GM23338 (cell line): ENCODE data around the gene RXRB. TPM values are rescaled to one million over a fixed set of nuclear protein-coding genes. Genes with fewer than 3 reads are reported as not detected.

ENCODE experiments used
- ATAC-seq: fragments of 200-7000 bp; cut with Tn5 transposase; 3 replicates; pipeline ENCODE4 v1.9.1; 2020
- DNase-seq: peaks from one replicate; pipeline ENCODE4 v3.0.0-alpha.2; 2015; ENCODE audit warnings: low spot score
- H2AFZ ChIP-seq: fragments of 200-600 bp; sonication (generic); 2 replicates; pipeline ENCODE4 v1.8.0; 2016; ENCODE audit warnings: antibody characterized with exemption, mild to moderate bottlenecking, moderate library complexity
- H3F3A ChIP-seq: fragments of 200-600 bp; sonication (generic); replicated peaks from 2 replicates; pipeline ENCODE4 v1.8.0; 2017; ENCODE audit warnings: antibody characterized with exemption, mixed run types, low read depth
- H3K27ac ChIP-seq: fragments of 200-600 bp; sonication (generic); 2 replicates; pipeline ENCODE4 v1.6.1; 2016; ENCODE audit warnings: low read depth
- H3K27me3 ChIP-seq: fragments of 200-600 bp; sonication (generic); 2 replicates; pipeline ENCODE4 v1.8.0; 2016; ENCODE audit warnings: mild to moderate bottlenecking, mixed run types, moderate library complexity; ENCODE audit not compliant: insufficient read depth
- H3K36me3 ChIP-seq: fragments of 200-600 bp; sonication (generic); 2 replicates; pipeline ENCODE4 v1.8.0; 2016; ENCODE audit warnings: mild to moderate bottlenecking; ENCODE audit not compliant: insufficient read depth
- H3K4me1 ChIP-seq: fragments of 200-600 bp; sonication (generic); 2 replicates; pipeline ENCODE4 v1.8.0; 2016; ENCODE audit warnings: mild to moderate bottlenecking, moderate library complexity; ENCODE audit not compliant: insufficient read depth
- H3K4me2 ChIP-seq: fragments of 200-600 bp; sonication (generic); 2 replicates; pipeline ENCODE4 v1.7.1; 2017; ENCODE audit warnings: mixed run types
- H3K4me3 ChIP-seq: fragments of 200-600 bp; sonication (generic); 2 replicates; pipeline ENCODE4 v1.6.1; 2016; ENCODE audit warnings: mixed run types
- H3K79me2 ChIP-seq: fragments of 200-600 bp; sonication (generic); replicated peaks from 2 replicates; pipeline ENCODE4 v1.8.0; 2017; ENCODE audit warnings: mild to moderate bottlenecking; ENCODE audit not compliant: insufficient read depth
- H3K9me2 ChIP-seq: fragments of 200-600 bp; sonication (generic); 2 replicates; pipeline ENCODE4 v1.8.0; 2017; ENCODE audit not compliant: insufficient read depth
- H4K20me1 ChIP-seq: fragments of 200-600 bp; sonication (generic); replicated peaks from 2 replicates; pipeline ENCODE4 v1.8.0; 2017; ENCODE audit warnings: mild to moderate bottlenecking; ENCODE audit not compliant: insufficient read depth
- H3K27ac Mint-ChIP-seq: 2 replicates; pipeline ENCODE4 v1.8.0; 2020; ENCODE audit warnings: inconsistent platforms, mild to moderate bottlenecking, moderate library complexity, mixed read lengths
- H3K27me3 Mint-ChIP-seq: 3 replicates; pipeline ENCODE4 v1.8.0; 2022; ENCODE audit warnings: low read depth, mild to moderate bottlenecking, moderate library complexity, mixed read lengths, inconsistent platforms; ENCODE audit not compliant: insufficient read depth, poor library complexity
- H3K36me3 Mint-ChIP-seq: 3 replicates; pipeline ENCODE4 v1.8.0; 2021; ENCODE audit warnings: low read depth, mild to moderate bottlenecking, inconsistent platforms, moderate library complexity, mixed read lengths
- H3K4me1 Mint-ChIP-seq: 3 replicates; pipeline ENCODE4 v1.8.0; 2020; ENCODE audit warnings: mild to moderate bottlenecking, inconsistent platforms, mixed read lengths
- H3K4me3 Mint-ChIP-seq: 3 replicates; pipeline ENCODE4 v1.8.0; 2021; ENCODE audit warnings: moderate library complexity, mild to moderate bottlenecking, inconsistent platforms, mixed read lengths
- H3K9me3 Mint-ChIP-seq: 3 replicates; pipeline ENCODE4 v1.8.0; 2020; ENCODE audit warnings: moderate library complexity, mild to moderate bottlenecking, inconsistent platforms, mixed read lengths
- CREB1 ChIP-seq: fragments of 250-450 bp; sonication (Bioruptor Pico); IDR thresholded peaks from 2 replicates; pipeline ENCODE4 v1.5.0; 2020; ENCODE audit warnings: low read depth, mild to moderate bottlenecking, moderate library complexity
- EZH2 ChIP-seq: fragments of 200-600 bp; sonication (generic); IDR thresholded peaks from one replicate; pipeline ENCODE4 v1.8.0; 2017; ENCODE audit warnings: antibody characterized with exemption, mild to moderate bottlenecking, low read depth; ENCODE audit not compliant: unreplicated experiment
- EZH2phosphoT487 ChIP-seq: fragments of 200-600 bp; sonication (generic); IDR thresholded peaks from one replicate; pipeline ENCODE4 v1.8.1; 2018; ENCODE audit warnings: antibody characterized with exemption; ENCODE audit not compliant: unreplicated experiment
- JUNB ChIP-seq: IDR thresholded peaks from one replicate; pipeline ENCODE4 v1.6.1; 2016; ENCODE audit warnings: antibody characterized with exemption; ENCODE audit not compliant: unreplicated experiment
- NANOG ChIP-seq: IDR thresholded peaks from 2 replicates; pipeline ENCODE4 v1.6.1; 2016; ENCODE audit warnings: antibody characterized with exemption, borderline replicate concordance
- POLR2AphosphoS5 ChIP-seq: IDR thresholded peaks from 2 replicates; pipeline ENCODE4 v1.6.1; 2016; ENCODE audit warnings: antibody characterized with exemption, low read depth
- STAT1 ChIP-seq: IDR thresholded peaks from one replicate; pipeline ENCODE4 v1.6.1; 2016; ENCODE audit warnings: antibody characterized with exemption; ENCODE audit not compliant: unreplicated experiment
- ZNF114 ChIP-seq: fragments of 250-450 bp; sonication (Bioruptor Pico); IDR thresholded peaks from 2 replicates; pipeline ENCODE4 v1.5.0; 2020; ENCODE audit warnings: mild to moderate bottlenecking, moderate library complexity
- ZNF331 ChIP-seq: fragments of 250-450 bp; sonication (Bioruptor Pico); IDR thresholded peaks from 2 replicates; pipeline ENCODE4 v1.5.0; 2020; ENCODE audit warnings: low read depth, mild to moderate bottlenecking, moderate library complexity
- polyA plus RNA-seq: library from polyadenylated mRNA; unstranded; fragments of >200 nt; fragmentation: Nextera tagmentation; extraction: Ambion mirVana; gene quantifications from 2 replicates; pipeline ENCODE4 v1.2.1, GENCODE V29; 2016
- total RNA-seq: library from RNA; depleted of rRNA; stranded (reverse); fragments of >200 nt; shearing (Covaris generic); gene quantifications from 2 replicates; pipeline ENCODE4 v1.2.3, GENCODE V29; 2014
- TF ChIP-seq, protein P1 (sequence below): fragments of 250-450 bp; sonication (Bioruptor Pico); IDR thresholded peaks from 2 replicates; pipeline ENCODE4 v1.5.0; 2020; ENCODE audit warnings: mild to moderate bottlenecking, moderate library complexity
- TF ChIP-seq, protein P2 (sequence below), 2 experiments: fragments of 200-600 bp in 1 of 2; sonication (generic) in 1 of 2; conservative IDR thresholded peaks; 2 replicates each; pipeline versions ENCODE4 v1.5.1 to v1.6.1; 2016 to 2017; ENCODE audit warnings: antibody characterized with exemption in 2 of 2, low read depth in 2 of 2, mild to moderate bottlenecking in 2 of 2, moderate library complexity in 1 of 2
- TF ChIP-seq, protein P3 (sequence below): IDR thresholded peaks from 2 replicates; pipeline ENCODE4 v1.6.1; 2016; ENCODE audit warnings: antibody characterized with exemption

The RXRB gene
- total and polyA plus RNA-seq, 2 experiments from 2014 or later = 6.9 to 11.6 TPM

DNA sequence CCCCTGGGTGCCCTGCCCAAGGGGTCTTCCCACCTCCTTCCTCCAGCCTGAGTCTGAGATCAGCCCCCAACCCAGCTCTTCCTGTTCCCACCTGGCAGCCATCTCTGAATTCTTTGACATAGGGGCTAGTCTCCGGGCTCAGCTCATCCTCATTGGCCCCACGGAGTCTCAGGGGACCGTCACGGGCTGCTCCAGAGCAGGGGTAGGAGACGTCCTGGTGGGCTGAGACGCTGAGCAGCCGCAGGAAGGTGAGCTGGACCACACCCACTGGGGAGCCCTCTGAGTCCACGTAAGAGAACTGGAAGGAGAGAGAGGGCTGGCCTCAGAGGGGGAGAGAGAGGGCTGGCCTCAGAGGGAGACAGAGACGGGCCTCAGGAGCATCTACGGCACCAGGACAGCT, 36.3 kb downstream of the RXRB start:
- TF ChIP-seq EZH2 = no peak
- TF ChIP-seq, protein P1, sequence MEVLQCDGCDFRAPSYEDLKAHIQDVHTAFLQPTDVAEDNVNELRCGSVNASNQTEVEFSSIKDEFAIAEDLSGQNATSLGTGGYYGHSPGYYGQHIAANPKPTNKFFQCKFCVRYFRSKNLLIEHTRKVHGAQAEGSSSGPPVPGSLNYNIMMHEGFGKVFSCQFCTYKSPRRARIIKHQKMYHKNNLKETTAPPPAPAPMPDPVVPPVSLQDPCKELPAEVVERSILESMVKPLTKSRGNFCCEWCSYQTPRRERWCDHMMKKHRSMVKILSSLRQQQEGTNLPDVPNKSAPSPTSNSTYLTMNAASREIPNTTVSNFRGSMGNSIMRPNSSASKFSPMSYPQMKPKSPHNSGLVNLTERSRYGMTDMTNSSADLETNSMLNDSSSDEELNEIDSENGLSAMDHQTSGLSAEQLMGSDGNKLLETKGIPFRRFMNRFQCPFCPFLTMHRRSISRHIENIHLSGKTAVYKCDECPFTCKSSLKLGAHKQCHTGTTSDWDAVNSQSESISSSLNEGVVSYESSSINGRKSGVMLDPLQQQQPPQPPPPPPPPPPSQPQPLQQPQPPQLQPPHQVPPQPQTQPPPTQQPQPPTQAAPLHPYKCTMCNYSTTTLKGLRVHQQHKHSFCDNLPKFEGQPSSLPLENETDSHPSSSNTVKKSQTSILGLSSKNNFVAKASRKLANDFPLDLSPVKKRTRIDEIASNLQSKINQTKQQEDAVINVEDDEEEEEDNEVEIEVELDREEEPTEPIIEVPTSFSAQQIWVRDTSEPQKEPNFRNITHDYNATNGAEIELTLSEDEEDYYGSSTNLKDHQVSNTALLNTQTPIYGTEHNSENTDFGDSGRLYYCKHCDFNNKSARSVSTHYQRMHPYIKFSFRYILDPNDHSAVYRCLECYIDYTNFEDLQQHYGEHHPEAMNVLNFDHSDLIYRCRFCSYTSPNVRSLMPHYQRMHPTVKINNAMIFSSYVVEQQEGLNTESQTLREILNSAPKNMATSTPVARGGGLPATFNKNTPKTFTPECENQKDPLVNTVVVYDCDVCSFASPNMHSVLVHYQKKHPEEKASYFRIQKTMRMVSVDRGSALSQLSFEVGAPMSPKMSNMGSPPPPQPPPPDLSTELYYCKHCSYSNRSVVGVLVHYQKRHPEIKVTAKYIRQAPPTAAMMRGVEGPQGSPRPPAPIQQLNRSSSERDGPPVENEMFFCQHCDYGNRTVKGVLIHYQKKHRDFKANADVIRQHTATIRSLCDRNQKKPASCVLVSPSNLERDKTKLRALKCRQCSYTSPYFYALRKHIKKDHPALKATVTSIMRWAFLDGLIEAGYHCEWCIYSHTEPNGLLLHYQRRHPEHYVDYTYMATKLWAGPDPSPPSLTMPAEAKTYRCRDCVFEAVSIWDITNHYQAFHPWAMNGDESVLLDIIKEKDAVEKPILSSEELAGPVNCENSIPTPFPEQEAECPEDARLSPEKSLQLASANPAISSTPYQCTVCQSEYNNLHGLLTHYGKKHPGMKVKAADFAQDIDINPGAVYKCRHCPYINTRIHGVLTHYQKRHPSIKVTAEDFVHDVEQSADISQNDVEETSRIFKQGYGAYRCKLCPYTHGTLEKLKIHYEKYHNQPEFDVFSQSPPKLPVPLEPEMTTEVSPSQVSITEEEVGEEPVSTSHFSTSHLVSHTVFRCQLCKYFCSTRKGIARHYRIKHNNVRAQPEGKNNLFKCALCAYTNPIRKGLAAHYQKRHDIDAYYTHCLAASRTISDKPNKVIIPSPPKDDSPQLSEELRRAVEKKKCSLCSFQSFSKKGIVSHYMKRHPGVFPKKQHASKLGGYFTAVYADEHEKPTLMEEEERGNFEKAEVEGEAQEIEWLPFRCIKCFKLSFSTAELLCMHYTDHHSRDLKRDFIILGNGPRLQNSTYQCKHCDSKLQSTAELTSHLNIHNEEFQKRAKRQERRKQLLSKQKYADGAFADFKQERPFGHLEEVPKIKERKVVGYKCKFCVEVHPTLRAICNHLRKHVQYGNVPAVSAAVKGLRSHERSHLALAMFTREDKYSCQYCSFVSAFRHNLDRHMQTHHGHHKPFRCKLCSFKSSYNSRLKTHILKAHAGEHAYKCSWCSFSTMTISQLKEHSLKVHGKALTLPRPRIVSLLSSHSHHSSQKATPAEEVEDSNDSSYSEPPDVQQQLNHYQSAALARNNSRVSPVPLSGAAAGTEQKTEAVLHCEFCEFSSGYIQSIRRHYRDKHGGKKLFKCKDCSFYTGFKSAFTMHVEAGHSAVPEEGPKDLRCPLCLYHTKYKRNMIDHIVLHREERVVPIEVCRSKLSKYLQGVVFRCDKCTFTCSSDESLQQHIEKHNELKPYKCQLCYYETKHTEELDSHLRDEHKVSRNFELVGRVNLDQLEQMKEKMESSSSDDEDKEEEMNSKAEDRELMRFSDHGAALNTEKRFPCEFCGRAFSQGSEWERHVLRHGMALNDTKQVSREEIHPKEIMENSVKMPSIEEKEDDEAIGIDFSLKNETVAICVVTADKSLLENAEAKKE (CRISPR knock-in tag) = no peak
- TF ChIP-seq EZH2phosphoT487 = no peak
- no peak for TF ChIP-seq ZNF331
- H3K27ac ChIP-seq = no peak overlapping the region
- Mint-ChIP-seq H3K36me3 (no peaks in the 10 kb centered on the region), H3K9me3 (no peaks in the 10 kb centered on the region; the same call in 1 of the 3 replicates), H3K27ac (no peak overlapping the region; the same call in 1 of the 2 replicates), H3K4me1 (peaks cover 18% of the 10 kb centered on the region), H3K4me3 (no peak overlapping the region; the same call in 2 of the 3 replicates), H3K27me3 (peaks cover 25% of the 10 kb centered on the region)
- H3K36me3 ChIP-seq = no peaks in the 10 kb centered on the region
- H3K9me2 ChIP-seq = no peaks in the 10 kb centered on the region
- H3K27me3 ChIP-seq = peaks cover 15% of the 10 kb centered on the region
- H3K4me2 ChIP-seq = no peak overlapping the region
- no peak overlapping the region for H3K4me3 ChIP-seq
- ATAC-seq = no peak
- no peak overlapping the region for H2AFZ ChIP-seq
- DNase-seq = no peak
- no peaks in the 10 kb centered on the region for H4K20me1 ChIP-seq
- H3K79me2 ChIP-seq = no peaks in the 10 kb centered on the region
- H3F3A ChIP-seq = 0 out of 2 replicates have a peak, but pooled peaks cover 3% of the 10 kb centered on the region
- H3K4me1 ChIP-seq = peaks cover 12% of the 10 kb centered on the region

DNA sequence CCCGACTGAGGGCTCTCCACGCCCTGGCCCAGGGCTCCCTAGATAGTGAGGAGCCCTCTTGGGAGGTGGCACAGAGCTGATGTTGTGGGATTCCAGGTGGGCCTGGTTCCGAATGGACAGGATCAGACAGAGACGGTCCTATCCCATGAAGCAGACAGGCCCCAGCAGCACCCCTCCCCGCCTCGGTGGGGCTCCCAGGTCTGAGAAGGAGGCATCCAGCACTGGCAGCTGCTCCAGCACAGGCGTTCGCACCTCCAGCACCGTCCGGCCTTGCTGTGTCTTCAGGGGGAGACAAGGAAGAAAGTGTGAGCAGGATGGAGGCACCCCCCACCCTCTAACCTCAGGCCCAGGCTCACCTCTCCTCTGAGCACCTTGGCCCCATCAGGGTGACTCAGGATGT, 36.9 kb downstream of the RXRB start:
- Mint-ChIP-seq H3K27me3 (peaks cover 22% of the 10 kb centered on the region), H3K27ac (no peak overlapping the region), H3K9me3 (no peaks in the 10 kb centered on the region), H3K4me3 (no peak overlapping the region), H3K4me1 (peaks cover 18% of the 10 kb centered on the region), H3K36me3 (no peaks in the 10 kb centered on the region)
- Histone ChIP-seq H4K20me1 (no peaks in the 10 kb centered on the region), H3K27ac (no peak overlapping the region), H3K9me2 (no peaks in the 10 kb centered on the region), H3K27me3 (peaks cover 15% of the 10 kb centered on the region), H3K36me3 (no peaks in the 10 kb centered on the region), H3K4me2 (no peak overlapping the region), H2AFZ (no peak overlapping the region), H3F3A (0 out of 2 replicates have a peak, but pooled peaks cover 3% of the 10 kb centered on the region), H3K79me2 (no peaks in the 10 kb centered on the region), H3K4me1 (peaks cover 12% of the 10 kb centered on the region), H3K4me3 (no peak overlapping the region)
- no peak for DNase-seq
- ATAC-seq = no peak
- TF ChIP-seq NANOG = no peak
- TF ChIP-seq, protein P2, sequence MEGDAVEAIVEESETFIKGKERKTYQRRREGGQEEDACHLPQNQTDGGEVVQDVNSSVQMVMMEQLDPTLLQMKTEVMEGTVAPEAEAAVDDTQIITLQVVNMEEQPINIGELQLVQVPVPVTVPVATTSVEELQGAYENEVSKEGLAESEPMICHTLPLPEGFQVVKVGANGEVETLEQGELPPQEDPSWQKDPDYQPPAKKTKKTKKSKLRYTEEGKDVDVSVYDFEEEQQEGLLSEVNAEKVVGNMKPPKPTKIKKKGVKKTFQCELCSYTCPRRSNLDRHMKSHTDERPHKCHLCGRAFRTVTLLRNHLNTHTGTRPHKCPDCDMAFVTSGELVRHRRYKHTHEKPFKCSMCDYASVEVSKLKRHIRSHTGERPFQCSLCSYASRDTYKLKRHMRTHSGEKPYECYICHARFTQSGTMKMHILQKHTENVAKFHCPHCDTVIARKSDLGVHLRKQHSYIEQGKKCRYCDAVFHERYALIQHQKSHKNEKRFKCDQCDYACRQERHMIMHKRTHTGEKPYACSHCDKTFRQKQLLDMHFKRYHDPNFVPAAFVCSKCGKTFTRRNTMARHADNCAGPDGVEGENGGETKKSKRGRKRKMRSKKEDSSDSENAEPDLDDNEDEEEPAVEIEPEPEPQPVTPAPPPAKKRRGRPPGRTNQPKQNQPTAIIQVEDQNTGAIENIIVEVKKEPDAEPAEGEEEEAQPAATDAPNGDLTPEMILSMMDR (conservative IDR thresholded peaks at IDR 0.05; ENCODE audit: low read depth in 2 of 2) = no peak
- no peak for TF ChIP-seq ZNF331
- no peak for TF ChIP-seq CREB1 (CRISPR knock-in tag)
- TF ChIP-seq, protein P3, sequence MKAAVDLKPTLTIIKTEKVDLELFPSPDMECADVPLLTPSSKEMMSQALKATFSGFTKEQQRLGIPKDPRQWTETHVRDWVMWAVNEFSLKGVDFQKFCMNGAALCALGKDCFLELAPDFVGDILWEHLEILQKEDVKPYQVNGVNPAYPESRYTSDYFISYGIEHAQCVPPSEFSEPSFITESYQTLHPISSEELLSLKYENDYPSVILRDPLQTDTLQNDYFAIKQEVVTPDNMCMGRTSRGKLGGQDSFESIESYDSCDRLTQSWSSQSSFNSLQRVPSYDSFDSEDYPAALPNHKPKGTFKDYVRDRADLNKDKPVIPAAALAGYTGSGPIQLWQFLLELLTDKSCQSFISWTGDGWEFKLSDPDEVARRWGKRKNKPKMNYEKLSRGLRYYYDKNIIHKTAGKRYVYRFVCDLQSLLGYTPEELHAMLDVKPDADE = no peak
- no peak for TF ChIP-seq POLR2AphosphoS5
- TF ChIP-seq JUNB = no peak
- no peak for TF ChIP-seq ZNF114 (CRISPR knock-in tag)
- TF ChIP-seq STAT1 = no peak
